Measurements from ENCODE around the gene LRG1.

LRG1 gene

GRCh38 chr19:4506449-4507149, 33.2 kb downstream of the LRG1 start:
- no peak for DNase-seq

GRCh38 chr19:4505570-4506448, 34.0 kb downstream of the LRG1 start:
- no peak for DNase-seq

- DNase-seq = no peak
Observed at GRCh38 chr19:4504891-4505569, 34.8 kb downstream of the LRG1 start.

GRCh38 chr19:4504297-4504701, 35.5 kb downstream of the LRG1 start:
- no peak for DNase-seq

GRCh38 chr19:4503825-4504170, 36.0 kb downstream of the LRG1 start:
- no peak for DNase-seq

GRCh38 chr19:4503132-4503824, 36.6 kb downstream of the LRG1 start:
- DNase-seq = no peak

GRCh38 chr19:4502282-4503131, 37.3 kb downstream of the LRG1 start:
- DNase-seq = no peak

- DNase-seq = no peak
Observed at GRCh38 chr19:4501691-4502090, 38.1 kb downstream of the LRG1 start.

GRCh38 chr19:4500841-4501591, 38.8 kb downstream of the LRG1 start:
- DNase-seq = no peak

- no peak for DNase-seq
Observed at GRCh38 chr19:4499855-4500254, 40.0 kb downstream of the LRG1 start.

GRCh38 chr19:4499318-4499717, 40.5 kb downstream of the LRG1 start:
- no peak for DNase-seq

GRCh38 chr19:4498694-4499093, 41.1 kb downstream of the LRG1 start:
- DNase-seq = no peak

GRCh38 chr19:4497770-4498389, 42.0 kb downstream of the LRG1 start:
- DNase-seq = no peak

GRCh38 chr19:4496304-4496703, 43.5 kb downstream of the LRG1 start:
- DNase-seq = no peak

GRCh38 chr19:4495471-4495870, 44.4 kb downstream of the LRG1 start:
- no peak for DNase-seq

GRCh38 chr19:4494691-4495064, 45.2 kb downstream of the LRG1 start:
- DNase-seq = no peak

- no peak for DNase-seq
Observed at GRCh38 chr19:4493929-4494690, 45.7 kb downstream of the LRG1 start.

GRCh38 chr19:4493104-4493928, 46.5 kb downstream of the LRG1 start:
- DNase-seq = no peak
